Measurements from ENCODE around the gene CNTNAP2. TPM values are rescaled to one million over a fixed set of nuclear protein-coding genes. Genes with fewer than 3 reads are reported as not detected.

Gene CNTNAP2
- total and polyA plus RNA-seq, 4 donors = 0.14 to 2.3 (median 1.1) TPM

DNA sequence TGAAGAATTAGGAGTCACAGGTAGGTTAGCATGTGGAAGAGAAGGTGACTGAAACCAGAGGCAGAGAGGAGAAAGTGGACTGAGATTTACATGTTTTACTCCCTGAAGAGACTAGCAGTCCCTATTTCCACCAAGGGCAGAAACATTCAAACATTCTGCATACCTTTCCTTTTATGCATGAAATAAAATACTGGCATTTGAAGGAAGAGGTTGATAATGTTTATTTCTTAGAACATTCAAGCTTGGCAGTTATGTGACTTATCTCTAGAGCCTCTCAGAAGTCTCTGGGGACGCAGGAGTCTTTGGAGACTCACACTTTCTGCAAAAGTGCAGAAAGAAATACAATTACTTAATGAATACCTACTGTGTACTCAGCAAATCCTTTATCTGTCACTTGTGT is 1966.8 kb downstream of the CNTNAP2 start:
- Histone ChIP-seq H3K27me3 (ENCODE audit: control insufficient read depth in 4 of 4, insufficient read depth in 4 of 4, low read length in 3 of 4) (peaks cover 0 to 2% (median 0%) of the 10 kb centered on the region in 4 donors), H3K4me3 (ENCODE audit: low read depth in 1 of 3, low read length in 3 of 3) (no peak overlapping the region), H3K9ac (ENCODE audit: low read depth in 1 of 2, low read length in 2 of 2) (no peak overlapping the region), H3K4me1 (ENCODE audit: control insufficient read depth in 4 of 4, insufficient read depth in 4 of 4, low read length in 3 of 4) (no peaks in the 10 kb centered on the region), H3K27ac (ENCODE audit: low read depth in 1 of 2, low read length in 2 of 2) (no peak overlapping the region), H3K9me3 (ENCODE audit: control insufficient read depth in 4 of 4, low read length in 3 of 4) (no peaks in the 10 kb centered on the region), H3K36me3 (ENCODE audit: control insufficient read depth in 4 of 4, insufficient read depth in 3 of 4, low read depth in 1 of 4, low read length in 3 of 4) (no peaks in the 10 kb centered on the region)
- DNase-seq (ENCODE audit: low spot score) = no peak
- 13% methylated on average over 1 of the region's 1 CpG for WGBS
- TF ChIP-seq RXRA (IDR thresholded peaks at IDR 0.05) (no peak), SP1 (IDR thresholded peaks at IDR 0.05) (no peak), RAD21 (IDR thresholded peaks at IDR 0.05) (no peak), TAF1 (conservative IDR thresholded peaks at IDR 0.05) (no peak)
- TF ChIP-seq, protein P1, sequence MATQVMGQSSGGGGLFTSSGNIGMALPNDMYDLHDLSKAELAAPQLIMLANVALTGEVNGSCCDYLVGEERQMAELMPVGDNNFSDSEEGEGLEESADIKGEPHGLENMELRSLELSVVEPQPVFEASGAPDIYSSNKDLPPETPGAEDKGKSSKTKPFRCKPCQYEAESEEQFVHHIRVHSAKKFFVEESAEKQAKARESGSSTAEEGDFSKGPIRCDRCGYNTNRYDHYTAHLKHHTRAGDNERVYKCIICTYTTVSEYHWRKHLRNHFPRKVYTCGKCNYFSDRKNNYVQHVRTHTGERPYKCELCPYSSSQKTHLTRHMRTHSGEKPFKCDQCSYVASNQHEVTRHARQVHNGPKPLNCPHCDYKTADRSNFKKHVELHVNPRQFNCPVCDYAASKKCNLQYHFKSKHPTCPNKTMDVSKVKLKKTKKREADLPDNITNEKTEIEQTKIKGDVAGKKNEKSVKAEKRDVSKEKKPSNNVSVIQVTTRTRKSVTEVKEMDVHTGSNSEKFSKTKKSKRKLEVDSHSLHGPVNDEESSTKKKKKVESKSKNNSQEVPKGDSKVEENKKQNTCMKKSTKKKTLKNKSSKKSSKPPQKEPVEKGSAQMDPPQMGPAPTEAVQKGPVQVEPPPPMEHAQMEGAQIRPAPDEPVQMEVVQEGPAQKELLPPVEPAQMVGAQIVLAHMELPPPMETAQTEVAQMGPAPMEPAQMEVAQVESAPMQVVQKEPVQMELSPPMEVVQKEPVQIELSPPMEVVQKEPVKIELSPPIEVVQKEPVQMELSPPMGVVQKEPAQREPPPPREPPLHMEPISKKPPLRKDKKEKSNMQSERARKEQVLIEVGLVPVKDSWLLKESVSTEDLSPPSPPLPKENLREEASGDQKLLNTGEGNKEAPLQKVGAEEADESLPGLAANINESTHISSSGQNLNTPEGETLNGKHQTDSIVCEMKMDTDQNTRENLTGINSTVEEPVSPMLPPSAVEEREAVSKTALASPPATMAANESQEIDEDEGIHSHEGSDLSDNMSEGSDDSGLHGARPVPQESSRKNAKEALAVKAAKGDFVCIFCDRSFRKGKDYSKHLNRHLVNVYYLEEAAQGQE (IDR thresholded peaks at IDR 0.05) = no peak

DNA sequence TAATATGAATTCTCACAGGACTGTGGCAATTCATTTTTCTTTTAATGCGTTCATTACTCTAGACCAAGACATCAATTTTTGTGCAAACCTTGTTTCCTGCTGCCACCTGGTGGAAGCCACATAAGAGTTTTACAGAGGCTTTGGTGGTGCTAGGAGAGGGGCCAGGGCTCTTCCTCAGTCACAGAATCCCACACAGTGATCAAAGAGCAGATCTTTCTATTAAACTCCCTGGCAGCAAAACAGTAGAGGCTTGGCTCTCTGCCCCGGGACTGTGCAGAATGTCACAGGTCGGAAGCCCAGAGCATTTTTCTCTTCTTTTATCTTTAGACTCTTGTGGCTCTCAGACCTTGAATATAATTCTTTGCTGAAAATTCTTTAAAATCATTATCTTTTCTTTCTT is 1967.5 kb downstream of the CNTNAP2 start:
- H3K4me1 ChIP-seq (ENCODE audit: control insufficient read depth in 4 of 4, insufficient read depth in 4 of 4, low read length in 3 of 4) = no peaks in the 10 kb centered on the region
- H3K4me3 ChIP-seq (ENCODE audit: low read depth in 1 of 3, low read length in 3 of 3) = no peak overlapping the region
- H3K9me3 ChIP-seq (ENCODE audit: control insufficient read depth in 4 of 4, low read length in 3 of 4) = no peaks in the 10 kb centered on the region
- 2% methylated on average over 3 of the region's 3 CpGs for WGBS
- no peak overlapping the region for H3K27ac ChIP-seq (ENCODE audit: low read depth in 1 of 2, low read length in 2 of 2)
- H3K9ac ChIP-seq (ENCODE audit: low read depth in 1 of 2, low read length in 2 of 2) = no peak overlapping the region
- H3K27me3 ChIP-seq (ENCODE audit: control insufficient read depth in 4 of 4, insufficient read depth in 4 of 4, low read length in 3 of 4) = peaks cover 0 to 2% (median 0%) of the 10 kb centered on the region in 4 donors
- no peak for DNase-seq (ENCODE audit: low spot score)
- no peaks in the 10 kb centered on the region for H3K36me3 ChIP-seq (ENCODE audit: control insufficient read depth in 4 of 4, insufficient read depth in 3 of 4, low read depth in 1 of 4, low read length in 3 of 4)
- peak; percentile 84 to 88 for TF ChIP-seq RAD21 (IDR thresholded peaks at IDR 0.05)
- TF ChIP-seq, protein P2, sequence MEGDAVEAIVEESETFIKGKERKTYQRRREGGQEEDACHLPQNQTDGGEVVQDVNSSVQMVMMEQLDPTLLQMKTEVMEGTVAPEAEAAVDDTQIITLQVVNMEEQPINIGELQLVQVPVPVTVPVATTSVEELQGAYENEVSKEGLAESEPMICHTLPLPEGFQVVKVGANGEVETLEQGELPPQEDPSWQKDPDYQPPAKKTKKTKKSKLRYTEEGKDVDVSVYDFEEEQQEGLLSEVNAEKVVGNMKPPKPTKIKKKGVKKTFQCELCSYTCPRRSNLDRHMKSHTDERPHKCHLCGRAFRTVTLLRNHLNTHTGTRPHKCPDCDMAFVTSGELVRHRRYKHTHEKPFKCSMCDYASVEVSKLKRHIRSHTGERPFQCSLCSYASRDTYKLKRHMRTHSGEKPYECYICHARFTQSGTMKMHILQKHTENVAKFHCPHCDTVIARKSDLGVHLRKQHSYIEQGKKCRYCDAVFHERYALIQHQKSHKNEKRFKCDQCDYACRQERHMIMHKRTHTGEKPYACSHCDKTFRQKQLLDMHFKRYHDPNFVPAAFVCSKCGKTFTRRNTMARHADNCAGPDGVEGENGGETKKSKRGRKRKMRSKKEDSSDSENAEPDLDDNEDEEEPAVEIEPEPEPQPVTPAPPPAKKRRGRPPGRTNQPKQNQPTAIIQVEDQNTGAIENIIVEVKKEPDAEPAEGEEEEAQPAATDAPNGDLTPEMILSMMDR (IDR thresholded peaks at IDR 0.05; ENCODE audit: low read depth, low read length, missing input control) = peak; percentile 62
- TF ChIP-seq, protein P3, sequence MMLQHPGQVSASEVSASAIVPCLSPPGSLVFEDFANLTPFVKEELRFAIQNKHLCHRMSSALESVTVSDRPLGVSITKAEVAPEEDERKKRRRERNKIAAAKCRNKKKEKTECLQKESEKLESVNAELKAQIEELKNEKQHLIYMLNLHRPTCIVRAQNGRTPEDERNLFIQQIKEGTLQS (IDR thresholded peaks at IDR 0.05) = no peak

DNA sequence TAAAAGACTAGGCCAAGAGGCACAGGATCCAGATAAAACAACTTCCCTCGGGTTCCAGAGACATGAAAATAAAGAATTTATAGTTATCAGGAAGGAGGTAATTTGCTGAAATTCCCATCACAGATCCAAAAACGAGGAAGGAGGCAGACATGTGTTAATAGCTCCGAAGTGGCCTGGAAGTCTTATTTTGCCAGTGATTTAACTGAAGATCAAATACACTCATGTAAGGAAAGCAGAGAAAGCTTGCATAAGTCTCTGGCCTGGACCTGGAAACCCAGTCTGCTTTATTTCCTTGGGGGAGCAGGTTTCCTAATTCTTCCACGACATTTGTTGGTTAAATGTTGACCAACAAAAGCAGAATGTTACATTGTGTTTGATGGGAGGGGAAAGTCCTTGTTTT is 1975.3 kb downstream of the CNTNAP2 start:
- no peaks in the 10 kb centered on the region for H3K36me3 ChIP-seq (ENCODE audit: control insufficient read depth in 4 of 4, insufficient read depth in 3 of 4, low read depth in 1 of 4, low read length in 3 of 4)
- no peak overlapping the region for H3K27ac ChIP-seq (ENCODE audit: low read depth in 1 of 2, low read length in 2 of 2)
- peaks cover 0 to 9% (median under 1%) of the 10 kb centered on the region in 4 donors for H3K27me3 ChIP-seq (ENCODE audit: control insufficient read depth in 4 of 4, insufficient read depth in 4 of 4, low read length in 3 of 4)
- H3K4me3 ChIP-seq (ENCODE audit: low read depth in 1 of 3, low read length in 3 of 3) = no peak overlapping the region
- H3K9me3 ChIP-seq (ENCODE audit: control insufficient read depth in 4 of 4, low read length in 3 of 4) = no peaks in the 10 kb centered on the region
- no peak for DNase-seq (ENCODE audit: low spot score)
- H3K4me1 ChIP-seq (ENCODE audit: control insufficient read depth in 4 of 4, insufficient read depth in 4 of 4, low read length in 3 of 4) = no peaks in the 10 kb centered on the region
- TF ChIP-seq JUND (IDR thresholded peaks at IDR 0.05) = no peak
- TF ChIP-seq NR2F2 (IDR thresholded peaks at IDR 0.05) = no peak
- no peak for TF ChIP-seq FOXA2 (IDR thresholded peaks at IDR 0.05)
- TF ChIP-seq, protein P4, sequence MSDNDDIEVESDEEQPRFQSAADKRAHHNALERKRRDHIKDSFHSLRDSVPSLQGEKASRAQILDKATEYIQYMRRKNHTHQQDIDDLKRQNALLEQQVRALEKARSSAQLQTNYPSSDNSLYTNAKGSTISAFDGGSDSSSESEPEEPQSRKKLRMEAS (IDR thresholded peaks at IDR 0.05) = no peak
- TF ChIP-seq, protein P5, sequence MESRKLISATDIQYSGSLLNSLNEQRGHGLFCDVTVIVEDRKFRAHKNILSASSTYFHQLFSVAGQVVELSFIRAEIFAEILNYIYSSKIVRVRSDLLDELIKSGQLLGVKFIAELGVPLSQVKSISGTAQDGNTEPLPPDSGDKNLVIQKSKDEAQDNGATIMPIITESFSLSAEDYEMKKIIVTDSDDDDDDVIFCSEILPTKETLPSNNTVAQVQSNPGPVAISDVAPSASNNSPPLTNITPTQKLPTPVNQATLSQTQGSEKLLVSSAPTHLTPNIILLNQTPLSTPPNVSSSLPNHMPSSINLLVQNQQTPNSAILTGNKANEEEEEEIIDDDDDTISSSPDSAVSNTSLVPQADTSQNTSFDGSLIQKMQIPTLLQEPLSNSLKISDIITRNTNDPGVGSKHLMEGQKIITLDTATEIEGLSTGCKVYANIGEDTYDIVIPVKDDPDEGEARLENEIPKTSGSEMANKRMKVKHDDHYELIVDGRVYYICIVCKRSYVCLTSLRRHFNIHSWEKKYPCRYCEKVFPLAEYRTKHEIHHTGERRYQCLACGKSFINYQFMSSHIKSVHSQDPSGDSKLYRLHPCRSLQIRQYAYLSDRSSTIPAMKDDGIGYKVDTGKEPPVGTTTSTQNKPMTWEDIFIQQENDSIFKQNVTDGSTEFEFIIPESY (IDR thresholded peaks at IDR 0.05) = no peak
- no peak for TF ChIP-seq SP1 (IDR thresholded peaks at IDR 0.05)
- TF ChIP-seq, protein P2 (IDR thresholded peaks at IDR 0.05; ENCODE audit: low read depth, low read length, missing input control) = no peak
- TF ChIP-seq EGR1 (IDR thresholded peaks at IDR 0.05; ENCODE audit: low read depth in 2 of 2) = no peak
- TF ChIP-seq RAD21 (IDR thresholded peaks at IDR 0.05) = no peak
- TF ChIP-seq, protein P3 (IDR thresholded peaks at IDR 0.05) = no peak
- no peak for TF ChIP-seq FOXA1 (IDR thresholded peaks at IDR 0.05)
- no peak for TF ChIP-seq YY1 (IDR thresholded peaks at IDR 0.05)
- TF ChIP-seq HNF4G (IDR thresholded peaks at IDR 0.05) = no peak
- no peak overlapping the region for H3K9ac ChIP-seq (ENCODE audit: low read depth in 1 of 2, low read length in 2 of 2)
- 58% methylated on average over 4 of the region's 4 CpGs for WGBS
